HCT116 (cell line): Measurements from ENCODE around the gene STMND1. TPM values are rescaled to one million over a fixed set of nuclear protein-coding genes. Genes with fewer than 3 reads are reported as not detected.

Experiments
- ATAC-seq: fragments of 200-7000 bp; cut with Tn5 transposase; 2 replicates; pipeline ENCODE4 v1.9.1; 2020; ENCODE audit warnings: mild to moderate bottlenecking, moderate library complexity
- BruUV-seq: library from RNA; stranded (reverse); fragments of 400-500 nt; replicated peaks from 2 replicates; lab custom pipeline; 2021; lab: Mats Ljungman, UMichigan
- CTCF ChIA-PET: fragments of 300-600 bp; sonication (Branson Sonifier 250); formaldehyde crosslinking; loops from one replicate; lab custom pipeline; 2021; ENCODE audit warnings: antibody characterized with exemption; lab: Charles Lee
- POLR2A ChIA-PET: fragments of 300-600, 350-600 bp; sonication (Branson Sonifier 250); formaldehyde crosslinking; loops from one replicate; lab custom pipeline; 2021; ENCODE audit warnings: antibody characterized with exemption; lab: Charles Lee
- RAD21 ChIA-PET, 2 experiments: fragments of 300-600 bp; sonication (Branson Sonifier 250); formaldehyde crosslinking; loops; one replicate each; lab custom pipeline; 2023; ENCODE audit warnings: low total read pairs in 2 of 2; ENCODE audit not compliant: uncharacterized antibody in 2 of 2, unreplicated experiment in 2 of 2, low non-redundant PET in 1 of 2; lab: Charles Lee
- DNase-seq: peaks from one replicate; pipeline ENCODE4 v3.0.0-alpha.2; 2010; ENCODE audit warnings: low read depth, low spot score
- H2AFZ ChIP-seq: fragments of 200-600 bp; shearing (Covaris generic), sonication (generic); 2 replicates; pipeline ENCODE4 v1.6.1; 2017; ENCODE audit warnings: low read depth, mixed run types, mixed read lengths, antibody characterized with exemption, low read length; ENCODE audit not compliant: poor library complexity, severe bottlenecking
- H3K27ac ChIP-seq: 2 replicates; pipeline ENCODE4 v1.5.1; 2012; ENCODE audit warnings: low read depth, low read length
- H3K27me3 ChIP-seq: fragments of 200-600 bp; sonication (generic); 2 replicates; pipeline ENCODE4 v1.6.1; 2016; ENCODE audit warnings: mixed run types, low read length, mixed read lengths; ENCODE audit not compliant: insufficient read depth
- H3K36me3 ChIP-seq, 2 experiments: fragments of 200-500 bp in 1 of 2; fragments of 200-600 bp in 1 of 2; sonication (Bioruptor generic) in 1 of 2; sonication (generic) in 1 of 2; 2 replicates each; pipeline versions ENCODE4 v1.5.1 to v1.6.1; 2014 to 2016; ENCODE audit warnings: low read length in 2 of 2, inconsistent platforms in 1 of 2, mixed read lengths in 1 of 2, mixed run types in 1 of 2; ENCODE audit not compliant: insufficient read depth in 2 of 2, control insufficient read depth in 1 of 2
- H3K4me1 ChIP-seq, 2 experiments: fragments of 200-600 bp in 1 of 2; sonication (generic) in 1 of 2; 2 replicates each; pipeline versions ENCODE4 v1.5.1 to v1.6.1; 2012 to 2017; ENCODE audit warnings: low read length in 2 of 2, inconsistent platforms in 1 of 2, mild to moderate bottlenecking in 1 of 2, mixed read lengths in 1 of 2, mixed run types in 1 of 2, moderate library complexity in 1 of 2; ENCODE audit not compliant: insufficient read depth in 2 of 2, control insufficient read depth in 1 of 2
- H3K4me2 ChIP-seq: fragments of 200-600 bp; sonication (generic); 2 replicates; pipeline ENCODE4 v1.6.1; 2017; ENCODE audit warnings: mixed run types, low read length, mixed read lengths
- H3K4me3 ChIP-seq, 2 experiments: fragments of 200-600 bp in 1 of 2; sonication (generic) in 1 of 2; replicated peaks in 1 of 2; 2 replicates each; pipeline ENCODE4 v1.5.1; 2011 to 2016; ENCODE audit warnings: low read length in 2 of 2, control low read depth in 1 of 2, low read depth in 1 of 2, mild to moderate bottlenecking in 1 of 2, mixed read lengths in 1 of 2, mixed run types in 1 of 2
- H3K79me2 ChIP-seq: fragments of 200-600 bp; sonication (generic); 2 replicates; pipeline ENCODE4 v1.6.1; 2017; ENCODE audit warnings: mild to moderate bottlenecking, mixed run types, low read length, moderate library complexity, mixed read lengths; ENCODE audit not compliant: insufficient read depth
- H3K9ac ChIP-seq: fragments of 200-600 bp; sonication (generic); 2 replicates; pipeline ENCODE4 v1.6.1; 2016; ENCODE audit warnings: low read length, mixed read lengths
- H3K9me2 ChIP-seq: fragments of 200-600 bp; sonication (generic), shearing (Covaris generic); 2 replicates; pipeline ENCODE4 v1.6.1; 2017; ENCODE audit warnings: mixed run types, mild to moderate bottlenecking, moderate library complexity; ENCODE audit not compliant: insufficient read depth
- H3K9me3 ChIP-seq, 2 experiments: fragments of 200-500 bp in 1 of 2; fragments of 200-600 bp in 1 of 2; sonication (Bioruptor generic) in 1 of 2; sonication (generic) in 1 of 2; 2 replicates each; pipeline ENCODE4 v1.6.1; 2014 to 2017; ENCODE audit warnings: low read length in 2 of 2, mixed read lengths in 2 of 2, inconsistent platforms in 1 of 2, low read depth in 1 of 2, mild to moderate bottlenecking in 1 of 2, mixed run types in 1 of 2, moderate library complexity in 1 of 2; ENCODE audit not compliant: control insufficient read depth in 1 of 2, insufficient read depth in 1 of 2
- H4K20me1 ChIP-seq: fragments of 200-600 bp; sonication (generic), shearing (Covaris generic); 2 replicates; pipeline ENCODE4 v1.6.1; 2017; ENCODE audit warnings: mixed run types, mild to moderate bottlenecking, moderate library complexity; ENCODE audit not compliant: insufficient read depth
- CBX3 ChIP-seq: IDR thresholded peaks from 2 replicates; pipeline ENCODE4 v1.6.1; 2012; ENCODE audit warnings: low read depth
- CEBPB ChIP-seq: IDR thresholded peaks from 2 replicates; pipeline ENCODE4 v1.6.1; 2012; ENCODE audit warnings: low read depth
- EGR1 ChIP-seq: IDR thresholded peaks from 2 replicates; pipeline ENCODE4 v1.6.1; 2012; ENCODE audit warnings: low read depth
- ELF1 ChIP-seq: IDR thresholded peaks from 2 replicates; pipeline ENCODE4 v1.6.1; 2012; ENCODE audit warnings: low read depth, borderline replicate concordance
- EZH2 ChIP-seq: fragments of 200-600 bp; sonication (generic); IDR thresholded peaks from 2 replicates; pipeline ENCODE4 v1.6.1; 2017; ENCODE audit warnings: antibody characterized with exemption, mixed run types
- EZH2phosphoT487 ChIP-seq: fragments of 200-600 bp; IDR thresholded peaks from 2 replicates; pipeline ENCODE4 v1.6.1; 2018; ENCODE audit warnings: antibody characterized with exemption, borderline replicate concordance
- FOSL1 ChIP-seq: IDR thresholded peaks from 2 replicates; pipeline ENCODE4 v1.6.1; 2012; ENCODE audit warnings: low read depth
- POLR2A ChIP-seq: IDR thresholded peaks from 2 replicates; pipeline ENCODE4 v1.7.0; 2011; ENCODE audit warnings: borderline replicate concordance; ENCODE audit not compliant: insufficient read depth, insufficient read length; ENCODE audit errors: extremely low read depth
- POLR2AphosphoS5 ChIP-seq: IDR thresholded peaks from 2 replicates; pipeline ENCODE4 v1.6.1; 2011; ENCODE audit warnings: mild to moderate bottlenecking, low read depth, low read length, moderate library complexity
- RAD21 ChIP-seq: IDR thresholded peaks from 2 replicates; pipeline ENCODE4 v1.6.1; 2012; ENCODE audit warnings: low read depth, mild to moderate bottlenecking
- SIN3A ChIP-seq: IDR thresholded peaks from 2 replicates; pipeline ENCODE4 v1.6.1; 2012; ENCODE audit warnings: low read depth
- SP1 ChIP-seq: IDR thresholded peaks from 2 replicates; pipeline ENCODE4 v1.6.1; 2012; ENCODE audit warnings: low read depth
- SRF ChIP-seq: IDR thresholded peaks from 2 replicates; pipeline ENCODE4 v1.6.1; 2012; ENCODE audit warnings: low read depth
- TCF7L2 ChIP-seq: IDR thresholded peaks from 2 replicates; pipeline ENCODE4 v1.7.0; 2011; ENCODE audit warnings: borderline replicate concordance, inconsistent platforms; ENCODE audit not compliant: insufficient read depth, insufficient read length; ENCODE audit errors: extremely low read depth
- ZFX ChIP-seq: fragments of 450-650 bp; IDR thresholded peaks from 2 replicates; pipeline ENCODE4 v1.6.1; 2017
- ZNF274 ChIP-seq: fragments of 200-500 bp; sonication (Bioruptor generic); IDR thresholded peaks from 2 replicates; pipeline ENCODE4 v1.6.1; 2014; ENCODE audit warnings: mild to moderate bottlenecking, low read depth, low read length, inconsistent platforms
- intact Hi-C: fragments of 100-400 bp; cut with micrococcal nuclease; formaldehyde crosslinking; loops from 2 replicates; pipeline ENCODE4 v1.10.0; 2022
- total RNA-seq: library from RNA; stranded (reverse); gene quantifications from one replicate; pipeline ENCODE4 v1.2.1, GENCODE V29; 2021; ENCODE audit not compliant: unreplicated experiment
- TF ChIP-seq, protein P1 (sequence below): IDR thresholded peaks from 2 replicates; pipeline ENCODE4 v1.6.1; 2012
- TF ChIP-seq, protein P2 (sequence below): IDR thresholded peaks from 2 replicates; pipeline ENCODE4 v1.6.1; 2012; ENCODE audit warnings: low read depth
- TF ChIP-seq, protein P3 (sequence below): IDR thresholded peaks from 2 replicates; pipeline ENCODE4 v1.6.1; 2012
- TF ChIP-seq, protein P4 (sequence below), 3 experiments: fragments of 200-600 bp in 1 of 3; sonication (generic) in 1 of 3; IDR thresholded peaks in 2 of 3; conservative IDR thresholded peaks in 1 of 3; 2 replicates each; pipeline ENCODE4 v1.5.1; 2012 to 2017; ENCODE audit warnings: low read depth in 2 of 3, low read length in 2 of 3, antibody characterized with exemption in 1 of 3, borderline replicate concordance in 1 of 3, control low read depth in 1 of 3, mild to moderate bottlenecking in 1 of 3, mixed read lengths in 1 of 3, mixed run types in 1 of 3, moderate library complexity in 1 of 3; ENCODE audit not compliant: insufficient read depth in 1 of 3

STMND1 gene
- total RNA-seq, 1 experiment from 2014 or later = not detected

DNA sequence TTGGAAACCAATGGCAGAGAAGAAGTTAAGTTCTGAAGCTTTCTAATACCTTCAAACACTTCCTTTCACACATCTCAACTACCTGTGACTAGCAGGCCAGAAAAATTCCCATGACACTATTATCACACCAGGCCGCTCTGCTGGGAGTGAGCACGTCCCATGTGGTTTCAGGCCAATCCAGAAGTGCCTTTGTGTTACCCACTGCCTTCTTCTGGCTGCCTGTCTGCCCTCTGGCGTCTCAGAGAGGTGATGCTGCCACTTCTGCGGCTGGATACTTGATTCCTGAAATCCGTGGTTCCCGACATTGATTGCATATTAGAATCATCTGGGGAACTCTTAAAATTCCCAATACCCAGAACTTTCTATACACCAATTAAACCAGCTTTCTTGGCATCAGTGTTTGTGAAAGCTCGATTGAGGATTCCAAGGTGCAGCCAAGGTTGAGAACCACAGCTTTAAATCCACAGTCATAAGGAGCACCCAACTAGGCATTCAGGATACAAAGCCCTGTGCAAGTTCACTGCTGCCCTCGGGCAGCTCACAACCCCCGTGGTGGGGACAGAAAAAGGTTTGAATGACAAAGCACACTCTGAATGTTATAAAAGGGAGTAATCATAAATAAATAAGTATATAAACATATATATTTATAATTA lies 65.6 kb downstream of the STMND1 start:
- H3K36me3 ChIP-seq = no peaks in the 10 kb centered on the region
- DNase-seq (peak; percentile 84), ATAC-seq (peak; percentile 100)
- H2AFZ ChIP-seq = peak overlapping the region; percentile 100
- BruUV-seq = no TSS peak
- H3K9me3 ChIP-seq = no peaks in the 10 kb centered on the region
- peaks cover 0 to 9% of the 10 kb centered on the region in 2 experiments; a peak in 2 of 4 replicates for H3K4me1 ChIP-seq
- no peak overlapping the region for H3K27ac ChIP-seq
- H4K20me1 ChIP-seq = no peaks in the 10 kb centered on the region
- H3K79me2 ChIP-seq = no peaks in the 10 kb centered on the region
- ChIA-PET POLR2A (no interaction called here), CTCF (interaction anchor here (0.6 to 1.6 kb wide), 5 partner anchors 8 to 1307 kb away, joined by 3 to 11 read pairs (median 6); no protein-coding TSS in a partner anchor), RAD21 (no interaction called here)
- H3K4me3 ChIP-seq = peak overlapping the region; percentile 15 to 50
- H3K27me3 ChIP-seq = no peaks in the 10 kb centered on the region
- no peaks in the 10 kb centered on the region for H3K9me2 ChIP-seq
- H3K9ac ChIP-seq = no peak overlapping the region
- peak overlapping the region; percentile 82 for H3K4me2 ChIP-seq
- intact Hi-C loops = no loop called here
- TF ChIP-seq TCF7L2 (peak; percentile 14), ZFX (no peak), SIN3A (no peak), EGR1 (no peak), CBX3 (peak; percentile 96), ZNF274 (no peak), EZH2phosphoT487 (no peak), SP1 (no peak; the same call in 1 of the 2 replicates), POLR2A (no peak), SRF (no peak), RAD21 (peak; percentile 64), EZH2 (no peak), POLR2AphosphoS5 (no peak), FOSL1 (no peak), ELF1 (no peak), CEBPB (no peak)
- TF ChIP-seq, protein P1, sequence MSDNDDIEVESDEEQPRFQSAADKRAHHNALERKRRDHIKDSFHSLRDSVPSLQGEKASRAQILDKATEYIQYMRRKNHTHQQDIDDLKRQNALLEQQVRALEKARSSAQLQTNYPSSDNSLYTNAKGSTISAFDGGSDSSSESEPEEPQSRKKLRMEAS = peak; percentile 91
- TF ChIP-seq, protein P2, sequence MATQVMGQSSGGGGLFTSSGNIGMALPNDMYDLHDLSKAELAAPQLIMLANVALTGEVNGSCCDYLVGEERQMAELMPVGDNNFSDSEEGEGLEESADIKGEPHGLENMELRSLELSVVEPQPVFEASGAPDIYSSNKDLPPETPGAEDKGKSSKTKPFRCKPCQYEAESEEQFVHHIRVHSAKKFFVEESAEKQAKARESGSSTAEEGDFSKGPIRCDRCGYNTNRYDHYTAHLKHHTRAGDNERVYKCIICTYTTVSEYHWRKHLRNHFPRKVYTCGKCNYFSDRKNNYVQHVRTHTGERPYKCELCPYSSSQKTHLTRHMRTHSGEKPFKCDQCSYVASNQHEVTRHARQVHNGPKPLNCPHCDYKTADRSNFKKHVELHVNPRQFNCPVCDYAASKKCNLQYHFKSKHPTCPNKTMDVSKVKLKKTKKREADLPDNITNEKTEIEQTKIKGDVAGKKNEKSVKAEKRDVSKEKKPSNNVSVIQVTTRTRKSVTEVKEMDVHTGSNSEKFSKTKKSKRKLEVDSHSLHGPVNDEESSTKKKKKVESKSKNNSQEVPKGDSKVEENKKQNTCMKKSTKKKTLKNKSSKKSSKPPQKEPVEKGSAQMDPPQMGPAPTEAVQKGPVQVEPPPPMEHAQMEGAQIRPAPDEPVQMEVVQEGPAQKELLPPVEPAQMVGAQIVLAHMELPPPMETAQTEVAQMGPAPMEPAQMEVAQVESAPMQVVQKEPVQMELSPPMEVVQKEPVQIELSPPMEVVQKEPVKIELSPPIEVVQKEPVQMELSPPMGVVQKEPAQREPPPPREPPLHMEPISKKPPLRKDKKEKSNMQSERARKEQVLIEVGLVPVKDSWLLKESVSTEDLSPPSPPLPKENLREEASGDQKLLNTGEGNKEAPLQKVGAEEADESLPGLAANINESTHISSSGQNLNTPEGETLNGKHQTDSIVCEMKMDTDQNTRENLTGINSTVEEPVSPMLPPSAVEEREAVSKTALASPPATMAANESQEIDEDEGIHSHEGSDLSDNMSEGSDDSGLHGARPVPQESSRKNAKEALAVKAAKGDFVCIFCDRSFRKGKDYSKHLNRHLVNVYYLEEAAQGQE = no peak
- TF ChIP-seq, protein P3, sequence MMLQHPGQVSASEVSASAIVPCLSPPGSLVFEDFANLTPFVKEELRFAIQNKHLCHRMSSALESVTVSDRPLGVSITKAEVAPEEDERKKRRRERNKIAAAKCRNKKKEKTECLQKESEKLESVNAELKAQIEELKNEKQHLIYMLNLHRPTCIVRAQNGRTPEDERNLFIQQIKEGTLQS = no peak
- TF ChIP-seq, protein P4, sequence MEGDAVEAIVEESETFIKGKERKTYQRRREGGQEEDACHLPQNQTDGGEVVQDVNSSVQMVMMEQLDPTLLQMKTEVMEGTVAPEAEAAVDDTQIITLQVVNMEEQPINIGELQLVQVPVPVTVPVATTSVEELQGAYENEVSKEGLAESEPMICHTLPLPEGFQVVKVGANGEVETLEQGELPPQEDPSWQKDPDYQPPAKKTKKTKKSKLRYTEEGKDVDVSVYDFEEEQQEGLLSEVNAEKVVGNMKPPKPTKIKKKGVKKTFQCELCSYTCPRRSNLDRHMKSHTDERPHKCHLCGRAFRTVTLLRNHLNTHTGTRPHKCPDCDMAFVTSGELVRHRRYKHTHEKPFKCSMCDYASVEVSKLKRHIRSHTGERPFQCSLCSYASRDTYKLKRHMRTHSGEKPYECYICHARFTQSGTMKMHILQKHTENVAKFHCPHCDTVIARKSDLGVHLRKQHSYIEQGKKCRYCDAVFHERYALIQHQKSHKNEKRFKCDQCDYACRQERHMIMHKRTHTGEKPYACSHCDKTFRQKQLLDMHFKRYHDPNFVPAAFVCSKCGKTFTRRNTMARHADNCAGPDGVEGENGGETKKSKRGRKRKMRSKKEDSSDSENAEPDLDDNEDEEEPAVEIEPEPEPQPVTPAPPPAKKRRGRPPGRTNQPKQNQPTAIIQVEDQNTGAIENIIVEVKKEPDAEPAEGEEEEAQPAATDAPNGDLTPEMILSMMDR (IDR thresholded peaks at IDR 0.05 in 2 of 3, conservative IDR thresholded peaks at IDR 0.05 in 1 of 3; ENCODE audit: borderline replicate concordance in 1 of 3, insufficient read depth in 1 of 3, low read depth in 2 of 3, low read length in 2 of 3) = peak; percentile 67 to 76 (median 73); a peak in 5 of 6 replicates
